Activated CD8-positive, alpha-beta memory T cell treated with anti-CD3 and anti-CD28 coated beads, Interleukin-2, amount 50 U/mL, for 4 hours (primary cell): ENCODE results near the gene KRT26.
A peak's percentile ranks its signal among the peaks of the same experiment; 100 is the strongest.
"Not testable (repeated sequence)": the region's sequence is repeated elsewhere in the genome, so short reads cannot be mapped to it uniquely, and the experiment has no call there.

Experiments
- DNase-seq: peaks from one replicate; pipeline ENCODE4 v3.0.0-alpha.2; 2020

KRT26 gene

GRCh38 chr17:40772101-40772500 is at the start of gene KRT26:
Gene KRT26 (minus strand): TSS chr17:40772201. CDS start chr17:40772113, 88 bp downstream.
- no peak for DNase-seq

- DNase-seq: no peak
These were observed 49.5 kb upstream of the KRT26 start for GRCh38 chr17:40821536-40821935.

GRCh38 chr17:40820228-40820838 is 48.3 kb upstream of the KRT26 start:
- DNase-seq: no peak

- no peak for DNase-seq
These were observed 47.6 kb upstream of the KRT26 start for GRCh38 chr17:40819528-40820125.

GRCh38 chr17:40818733-40819527 is 46.9 kb upstream of the KRT26 start:
- DNase-seq: peak; percentile 81

GRCh38 chr17:40818343-40818732 is 46.3 kb upstream of the KRT26 start:
- no peak for DNase-seq

GRCh38 chr17:40817103-40817682 is 45.2 kb upstream of the KRT26 start:
- no peak for DNase-seq

GRCh38 chr17:40816569-40816968 is 44.6 kb upstream of the KRT26 start:
- no peak for DNase-seq

GRCh38 chr17:40815381-40815780 is 43.4 kb upstream of the KRT26 start:
- no peak for DNase-seq

GRCh38 chr17:40814657-40815056 is 42.7 kb upstream of the KRT26 start:
- DNase-seq: not testable (repeated sequence)

GRCh38 chr17:40813804-40814203 is 41.8 kb upstream of the KRT26 start:
- DNase-seq: no peak

GRCh38 chr17:40812639-40813038 is 40.6 kb upstream of the KRT26 start:
- DNase-seq: no peak

GRCh38 chr17:40810494-40810893 is 38.5 kb upstream of the KRT26 start:
- DNase-seq: no peak

GRCh38 chr17:40809721-40810421 is 37.9 kb upstream of the KRT26 start:
- no peak for DNase-seq

GRCh38 chr17:40806131-40806530 is 34.1 kb upstream of the KRT26 start:
- no peak for DNase-seq

- DNase-seq: peak; percentile 75
These were observed 31.6 kb upstream of the KRT26 start for GRCh38 chr17:40803617-40804082.

- DNase-seq: no peak
These were observed 29.2 kb upstream of the KRT26 start for GRCh38 chr17:40801157-40801556.

GRCh38 chr17:40800381-40800780 is 28.4 kb upstream of the KRT26 start:
- DNase-seq: no peak

- no peak for DNase-seq
These were observed 27.9 kb upstream of the KRT26 start, which contains the start of gene KRT28 for GRCh38 chr17:40799859-40800258. Gene KRT28 (minus strand): TSS chr17:40799959. CDS start chr17:40799893, 66 bp downstream.

- no peak for DNase-seq
These were observed 24.8 kb upstream of the KRT26 start for GRCh38 chr17:40796846-40797245.

GRCh38 chr17:40795019-40795667 is 23.1 kb upstream of the KRT26 start:
- DNase-seq: no peak

- no peak for DNase-seq
These were observed 22.5 kb upstream of the KRT26 start for GRCh38 chr17:40794466-40794865.
